Neural progenitor cell (in vitro differentiated cells): ENCODE measurements around the gene TELO2. TPM values are rescaled to one million over a fixed set of nuclear protein-coding genes. Genes with fewer than 3 reads are reported as not detected.
A peak's percentile ranks its signal among the peaks of the same experiment; 100 is the strongest.

Experiments used
- DNase-seq: peaks from one replicate; pipeline ENCODE4 v3.0.0-alpha.2; 2016; ENCODE audit warnings: low spot score
- H2AFZ ChIP-seq: fragments of 200-600 bp; sonication (generic); replicated peaks from 2 replicates; pipeline ENCODE4 v1.6.1; 2016; ENCODE audit warnings: antibody characterized with exemption
- H3F3A ChIP-seq: fragments of 200-600 bp; sonication (generic); 2 replicates; pipeline ENCODE4 v1.6.1; 2016; ENCODE audit warnings: antibody characterized with exemption, low read depth
- H3K27ac ChIP-seq: fragments of 200-600 bp; sonication (generic); 2 replicates; pipeline ENCODE4 v1.5.1; 2016; ENCODE audit warnings: mild to moderate bottlenecking
- H3K27me3 ChIP-seq: fragments of 200-600 bp; sonication (generic); 2 replicates; pipeline ENCODE4 v1.6.1; 2016; ENCODE audit warnings: mild to moderate bottlenecking, moderate library complexity
- H3K36me3 ChIP-seq: fragments of 200-600 bp; sonication (generic); 2 replicates; pipeline ENCODE4 v1.5.1; 2016
- H3K4me1 ChIP-seq: fragments of 200-600 bp; sonication (generic); 2 replicates; pipeline ENCODE4 v1.6.1; 2016; ENCODE audit warnings: mixed run types
- H3K4me2 ChIP-seq: fragments of 200-600 bp; sonication (generic); 2 replicates; pipeline ENCODE4 v1.6.1; 2016
- H3K4me3 ChIP-seq: fragments of 200-600 bp; sonication (generic); 2 replicates; pipeline ENCODE4 v1.5.1; 2016
- H3K79me2 ChIP-seq: fragments of 200-600 bp; sonication (generic); 2 replicates; pipeline ENCODE4 v1.6.1; 2016; ENCODE audit warnings: low read depth
- H3K9ac ChIP-seq: fragments of 200-600 bp; sonication (generic); 2 replicates; pipeline ENCODE4 v1.6.1; 2016
- H3K9me3 ChIP-seq: fragments of 200-600 bp; sonication (generic); 2 replicates; pipeline ENCODE4 v1.5.1; 2016; ENCODE audit warnings: low read depth
- H4K20me1 ChIP-seq: fragments of 200-600 bp; sonication (generic); 2 replicates; pipeline ENCODE4 v1.6.1; 2016; ENCODE audit warnings: low read depth
- H3K27ac Mint-ChIP-seq: 3 replicates; pipeline ENCODE4 v1.8.0; 2021; ENCODE audit warnings: mixed read lengths
- H3K27me3 Mint-ChIP-seq: 2 replicates; pipeline ENCODE4 v1.8.0; 2022; ENCODE audit warnings: low read depth, mild to moderate bottlenecking, inconsistent platforms, moderate library complexity, mixed read lengths; ENCODE audit not compliant: insufficient read depth
- H3K36me3 Mint-ChIP-seq: 3 replicates; pipeline ENCODE4 v1.8.0; 2021; ENCODE audit warnings: mixed read lengths
- H3K4me1 Mint-ChIP-seq: 3 replicates; pipeline ENCODE4 v1.8.0; 2021; ENCODE audit warnings: mixed read lengths
- H3K4me3 Mint-ChIP-seq: 3 replicates; pipeline ENCODE4 v1.8.0; 2021; ENCODE audit warnings: mild to moderate bottlenecking, moderate library complexity, mixed read lengths
- H3K9me3 Mint-ChIP-seq: 3 replicates; pipeline ENCODE4 v1.8.0; 2020; ENCODE audit warnings: mixed read lengths
- CTCF ChIP-seq: fragments of 200-600 bp; sonication (generic); IDR thresholded peaks from 2 replicates; pipeline ENCODE4 v1.5.1; 2017; ENCODE audit warnings: antibody characterized with exemption, mild to moderate bottlenecking
- EZH2 ChIP-seq: fragments of 200-600 bp; sonication (generic); IDR thresholded peaks from 2 replicates; pipeline ENCODE4 v1.6.1; 2017; ENCODE audit warnings: antibody characterized with exemption, mild to moderate bottlenecking, moderate library complexity
- EZH2phosphoT487 ChIP-seq: fragments of 200-600 bp; sonication (generic); IDR thresholded peaks from 2 replicates; pipeline ENCODE4 v1.6.1; 2017; ENCODE audit warnings: antibody characterized with exemption
- total RNA-seq: library from RNA; depleted of rRNA; stranded (reverse); fragments of >200 nt; gene quantifications from 2 replicates; pipeline ENCODE4 v1.2.3, GENCODE V29; 2015; ENCODE audit warnings: low replicate concordance

Gene TELO2
- total RNA-seq = 18.3 and 58.4 TPM in 2 replicates

- Histone ChIP-seq H3K9me3 (no peaks in the 10 kb centered on the region), H3K27ac (peak within 1 kb of the TSS; percentile 94), H3K4me3 (peak within 1 kb of the TSS; percentile 96), H3K36me3 (no peaks in the 10 kb centered on the region), H4K20me1 (peaks cover 12% of the 10 kb centered on the region), H3K27me3 (no peaks in the 10 kb centered on the region), H3K79me2 (peaks cover 23% of the 10 kb centered on the region), H3F3A (peaks cover 11% of the 10 kb centered on the region), H3K4me2 (peak within 1 kb of the TSS; percentile 99), H3K4me1 (peaks cover 10% of the 10 kb centered on the region), H2AFZ (peak within 1 kb of the TSS; percentile 100), H3K9ac (peak within 1 kb of the TSS; percentile 99)
- peak; percentile 92 for DNase-seq
- peak within 1 kb of the TSS; percentile 98 for H3K4me3 Mint-ChIP-seq
- H3K27ac Mint-ChIP-seq = peak within 1 kb of the TSS; percentile 99
- H3K9me3 Mint-ChIP-seq = no peaks in the 10 kb centered on the region
- peaks cover under 1% of the 10 kb centered on the region for H3K36me3 Mint-ChIP-seq
- TF ChIP-seq EZH2phosphoT487 (peak; percentile 40), EZH2 (no peak)
- H3K4me1 Mint-ChIP-seq = peaks cover 7% of the 10 kb centered on the region
- H3K27me3 Mint-ChIP-seq = no peaks in the 10 kb centered on the region
Observed at GRCh38 chr16:1492923-1493745, at the start of gene TELO2. Gene TELO2, plus strand, starts transcription at chr16:1493360. Its CDS starts 922 bp downstream, at chr16:1494282.

- TF ChIP-seq EZH2 (no peak), EZH2phosphoT487 (no peak), CTCF (no peak)
- Histone ChIP-seq H3K9ac (peak overlapping the region; percentile 27), H2AFZ (no peak overlapping the region), H3K4me2 (no peak overlapping the region), H3K79me2 (no peaks in the 10 kb centered on the region), H4K20me1 (no peaks in the 10 kb centered on the region), H3K27me3 (no peaks in the 10 kb centered on the region), H3K4me3 (no peak overlapping the region), H3K27ac (no peak overlapping the region), H3K4me1 (no peaks in the 10 kb centered on the region), H3K9me3 (no peaks in the 10 kb centered on the region), H3K36me3 (no peaks in the 10 kb centered on the region), H3F3A (no peaks in the 10 kb centered on the region)
- H3K36me3 Mint-ChIP-seq = no peaks in the 10 kb centered on the region
- H3K27ac Mint-ChIP-seq = no peak overlapping the region
- DNase-seq = no peak
- no peak overlapping the region for H3K4me3 Mint-ChIP-seq
- no peaks in the 10 kb centered on the region for H3K27me3 Mint-ChIP-seq
- H3K9me3 Mint-ChIP-seq = no peaks in the 10 kb centered on the region
- H3K4me1 Mint-ChIP-seq = no peaks in the 10 kb centered on the region
Observed at GRCh38 chr16:1443403-1443973, 49.7 kb upstream of the TELO2 start.

GRCh38 chr16:1443980-1444729 is 49.0 kb upstream of the TELO2 start, which contains the start of gene CCDC154:
Gene CCDC154, minus strand, starts transcription at chr16:1444556. Its CDS starts 234 bp downstream, at chr16:1444322.
- Histone ChIP-seq H3K27ac (peak within 1 kb of the TSS; percentile 6), H4K20me1 (no peaks in the 10 kb centered on the region), H3F3A (no peaks in the 10 kb centered on the region), H3K4me3 (no peak within 1 kb of the TSS), H3K4me1 (no peaks in the 10 kb centered on the region), H3K9ac (peak within 1 kb of the TSS; percentile 27), H3K27me3 (no peaks in the 10 kb centered on the region), H3K36me3 (no peaks in the 10 kb centered on the region), H3K4me2 (no peak within 1 kb of the TSS), H3K9me3 (no peaks in the 10 kb centered on the region), H3K79me2 (no peaks in the 10 kb centered on the region), H2AFZ (no peak within 1 kb of the TSS)
- H3K36me3 Mint-ChIP-seq = no peaks in the 10 kb centered on the region
- TF ChIP-seq EZH2 = no peak
- no peaks in the 10 kb centered on the region for H3K9me3 Mint-ChIP-seq
- DNase-seq = no peak
- no peaks in the 10 kb centered on the region for H3K4me1 Mint-ChIP-seq
- no peak within 1 kb of the TSS for H3K4me3 Mint-ChIP-seq
- no peak within 1 kb of the TSS for H3K27ac Mint-ChIP-seq
- H3K27me3 Mint-ChIP-seq = no peaks in the 10 kb centered on the region
